WTC11 (cell line): Measurements from ENCODE around the gene PCSK4.

Source experiments
- EMX1 ChIP-seq: fragments of 250-450 bp; sonication (Bioruptor Pico); IDR thresholded peaks from 2 replicates; pipeline ENCODE4 v1.8.0; 2021; ENCODE audit warnings: mild to moderate bottlenecking
- GABPB1 ChIP-seq: sonication (generic); formaldehyde crosslinking; IDR thresholded peaks from 2 replicates; pipeline ENCODE4 v1.8.1; 2023; ENCODE audit warnings: mild to moderate bottlenecking, missing genetic modification reagents
- IRF1 ChIP-seq: sonication (generic); formaldehyde crosslinking; IDR thresholded peaks from 2 replicates; pipeline ENCODE4 v1.8.0; 2023; ENCODE audit warnings: missing genetic modification reagents
- PREB ChIP-seq: sonication (generic); formaldehyde crosslinking; IDR thresholded peaks from 2 replicates; pipeline ENCODE4 v1.8.1; 2022; ENCODE audit warnings: mild to moderate bottlenecking, missing genetic modification reagents, moderate library complexity, borderline replicate concordance
- SP1 ChIP-seq: sonication (generic); formaldehyde crosslinking; conservative IDR thresholded peaks from 2 replicates; pipeline ENCODE4 v1.8.1; 2022; ENCODE audit warnings: missing genetic modification reagents
- ZBTB21 ChIP-seq: sonication (generic); formaldehyde crosslinking; IDR thresholded peaks from 2 replicates; pipeline ENCODE4 v1.8.1; 2023; ENCODE audit warnings: mild to moderate bottlenecking, missing genetic modification reagents, borderline replicate concordance
- TF ChIP-seq, protein P1 (sequence below): fragments of 200-600 bp; IDR thresholded peaks from 2 replicates; pipeline ENCODE4 v1.8.0; 2022; ENCODE audit warnings: antibody characterized with exemption
- TF ChIP-seq, protein P2 (sequence below): sonication (generic); formaldehyde crosslinking; IDR thresholded peaks from 2 replicates; pipeline ENCODE4 v1.8.0; 2022; ENCODE audit warnings: mild to moderate bottlenecking, missing genetic modification reagents
- TF ChIP-seq, protein P3 (sequence below): sonication (generic); formaldehyde crosslinking; IDR thresholded peaks from 2 replicates; pipeline ENCODE4 v1.8.1; 2022; ENCODE audit warnings: low read depth, mild to moderate bottlenecking, moderate library complexity, missing genetic modification reagents, borderline replicate concordance
- TF ChIP-seq, protein P4 (sequence below): fragments of 250-450 bp; sonication (Bioruptor Pico); IDR thresholded peaks from 2 replicates; pipeline ENCODE4 v1.8.0; 2021; ENCODE audit warnings: mild to moderate bottlenecking
- TF ChIP-seq, protein P5 (sequence below): sonication (generic); formaldehyde crosslinking; IDR thresholded peaks from 2 replicates; pipeline ENCODE4 v1.8.1; 2023; ENCODE audit warnings: mild to moderate bottlenecking, missing genetic modification reagents, moderate library complexity

- TF ChIP-seq IRF1 (CRISPR knock-in tag) (no peak), GABPB1 (CRISPR knock-in tag) (no peak), PREB (CRISPR knock-in tag) (no peak), EMX1 (CRISPR knock-in tag) (no peak), SP1 (CRISPR knock-in tag) (no peak), ZBTB21 (CRISPR knock-in tag) (no peak)
- TF ChIP-seq, protein P1, sequence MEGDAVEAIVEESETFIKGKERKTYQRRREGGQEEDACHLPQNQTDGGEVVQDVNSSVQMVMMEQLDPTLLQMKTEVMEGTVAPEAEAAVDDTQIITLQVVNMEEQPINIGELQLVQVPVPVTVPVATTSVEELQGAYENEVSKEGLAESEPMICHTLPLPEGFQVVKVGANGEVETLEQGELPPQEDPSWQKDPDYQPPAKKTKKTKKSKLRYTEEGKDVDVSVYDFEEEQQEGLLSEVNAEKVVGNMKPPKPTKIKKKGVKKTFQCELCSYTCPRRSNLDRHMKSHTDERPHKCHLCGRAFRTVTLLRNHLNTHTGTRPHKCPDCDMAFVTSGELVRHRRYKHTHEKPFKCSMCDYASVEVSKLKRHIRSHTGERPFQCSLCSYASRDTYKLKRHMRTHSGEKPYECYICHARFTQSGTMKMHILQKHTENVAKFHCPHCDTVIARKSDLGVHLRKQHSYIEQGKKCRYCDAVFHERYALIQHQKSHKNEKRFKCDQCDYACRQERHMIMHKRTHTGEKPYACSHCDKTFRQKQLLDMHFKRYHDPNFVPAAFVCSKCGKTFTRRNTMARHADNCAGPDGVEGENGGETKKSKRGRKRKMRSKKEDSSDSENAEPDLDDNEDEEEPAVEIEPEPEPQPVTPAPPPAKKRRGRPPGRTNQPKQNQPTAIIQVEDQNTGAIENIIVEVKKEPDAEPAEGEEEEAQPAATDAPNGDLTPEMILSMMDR = no peak
- TF ChIP-seq, protein P2, sequence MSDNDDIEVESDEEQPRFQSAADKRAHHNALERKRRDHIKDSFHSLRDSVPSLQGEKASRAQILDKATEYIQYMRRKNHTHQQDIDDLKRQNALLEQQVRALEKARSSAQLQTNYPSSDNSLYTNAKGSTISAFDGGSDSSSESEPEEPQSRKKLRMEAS (CRISPR knock-in tag) = peak; percentile 49; the same call in 1 of the 2 replicates
- TF ChIP-seq, protein P3, sequence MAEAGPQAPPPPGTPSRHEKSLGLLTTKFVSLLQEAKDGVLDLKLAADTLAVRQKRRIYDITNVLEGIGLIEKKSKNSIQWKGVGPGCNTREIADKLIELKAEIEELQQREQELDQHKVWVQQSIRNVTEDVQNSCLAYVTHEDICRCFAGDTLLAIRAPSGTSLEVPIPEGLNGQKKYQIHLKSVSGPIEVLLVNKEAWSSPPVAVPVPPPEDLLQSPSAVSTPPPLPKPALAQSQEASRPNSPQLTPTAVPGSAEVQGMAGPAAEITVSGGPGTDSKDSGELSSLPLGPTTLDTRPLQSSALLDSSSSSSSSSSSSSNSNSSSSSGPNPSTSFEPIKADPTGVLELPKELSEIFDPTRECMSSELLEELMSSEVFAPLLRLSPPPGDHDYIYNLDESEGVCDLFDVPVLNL = no peak
- TF ChIP-seq, protein P4, sequence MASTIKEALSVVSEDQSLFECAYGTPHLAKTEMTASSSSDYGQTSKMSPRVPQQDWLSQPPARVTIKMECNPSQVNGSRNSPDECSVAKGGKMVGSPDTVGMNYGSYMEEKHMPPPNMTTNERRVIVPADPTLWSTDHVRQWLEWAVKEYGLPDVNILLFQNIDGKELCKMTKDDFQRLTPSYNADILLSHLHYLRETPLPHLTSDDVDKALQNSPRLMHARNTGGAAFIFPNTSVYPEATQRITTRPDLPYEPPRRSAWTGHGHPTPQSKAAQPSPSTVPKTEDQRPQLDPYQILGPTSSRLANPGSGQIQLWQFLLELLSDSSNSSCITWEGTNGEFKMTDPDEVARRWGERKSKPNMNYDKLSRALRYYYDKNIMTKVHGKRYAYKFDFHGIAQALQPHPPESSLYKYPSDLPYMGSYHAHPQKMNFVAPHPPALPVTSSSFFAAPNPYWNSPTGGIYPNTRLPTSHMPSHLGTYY (CRISPR knock-in tag) = no peak
- TF ChIP-seq, protein P5, sequence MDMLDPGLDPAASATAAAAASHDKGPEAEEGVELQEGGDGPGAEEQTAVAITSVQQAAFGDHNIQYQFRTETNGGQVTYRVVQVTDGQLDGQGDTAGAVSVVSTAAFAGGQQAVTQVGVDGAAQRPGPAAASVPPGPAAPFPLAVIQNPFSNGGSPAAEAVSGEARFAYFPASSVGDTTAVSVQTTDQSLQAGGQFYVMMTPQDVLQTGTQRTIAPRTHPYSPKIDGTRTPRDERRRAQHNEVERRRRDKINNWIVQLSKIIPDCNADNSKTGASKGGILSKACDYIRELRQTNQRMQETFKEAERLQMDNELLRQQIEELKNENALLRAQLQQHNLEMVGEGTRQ (CRISPR knock-in tag) = no peak
Measured at GRCh38 chr19:1470055-1470304, 20.2 kb downstream of the PCSK4 start.
